GM12878 (cell line): ENCODE data around the gene WDR64. TPM values are rescaled to one million over a fixed set of nuclear protein-coding genes. Genes with fewer than 3 reads are reported as not detected.
A peak's percentile ranks its signal among the peaks of the same experiment; 100 is the strongest.

Experiments
- ATAC-seq: fragments of 200-7000 bp; cut with Tn5 transposase; 3 replicates; pipeline ENCODE4 v1.9.1; 2020; ENCODE audit warnings: mild to moderate bottlenecking, moderate library complexity
- BruUV-seq: library from RNA; stranded (reverse); fragments of 400-500 nt; replicated peaks from 2 replicates; lab custom pipeline; 2021; lab: Mats Ljungman, UMichigan
- CTCF ChIA-PET: fragments of 300-600 bp; sonication (Branson Sonifier 250); formaldehyde crosslinking; extraction: SDS; loops from one replicate; lab custom pipeline; 2021; ENCODE audit warnings: inconsistent platforms; lab: Yijun Ruan, JAX
- POLR2A ChIA-PET: fragments of 350-600 bp; formaldehyde crosslinking; extraction: SDS; loops from one replicate; lab custom pipeline; 2021; ENCODE audit warnings: inconsistent platforms; lab: Charles Lee
- RAD21 ChIA-PET: fragments of 300-600 bp; sonication (Branson Sonifier 250); formaldehyde crosslinking; loops from one replicate; lab custom pipeline; 2023; ENCODE audit warnings: antibody characterized with exemption; ENCODE audit not compliant: unreplicated experiment; lab: Charles Lee
- SMC1A ChIA-PET: fragments of 300-600 bp; sonication (Branson Sonifier 250); formaldehyde crosslinking; loops from one replicate; lab custom pipeline; 2023; ENCODE audit not compliant: unreplicated experiment, uncharacterized antibody; lab: Charles Lee
- DNase-seq: peaks from one replicate; pipeline ENCODE4 v3.0.0-alpha.2; 2011; ENCODE audit warnings: low read depth, low spot score
- FAIRE-seq: peaks from 3 replicates; lab custom pipeline; 2011; peaks lifted over from hg19 to GRCh38; lab: Jason Lieb, UNC
- H2AFZ ChIP-seq: 2 replicates; pipeline ENCODE4 v1.6.0; 2011; ENCODE audit warnings: low read depth, low read length, control low read depth; ENCODE audit not compliant: control insufficient read depth
- H3K27ac ChIP-seq: 2 replicates; pipeline ENCODE4 v1.5.1; 2011; ENCODE audit warnings: control low read depth; ENCODE audit not compliant: control insufficient read depth, insufficient read depth
- H3K27me3 ChIP-seq, 2 experiments: replicated peaks in 1 of 2; 2 replicates each; pipeline versions ENCODE4 v1.6.0 to v1.6.1; 2011; ENCODE audit warnings: low read length in 1 of 2; ENCODE audit not compliant: control insufficient read depth in 2 of 2, insufficient read depth in 2 of 2
- H3K36me3 ChIP-seq, 2 experiments: 2 replicates each; pipeline ENCODE4 v1.5.1; 2011; ENCODE audit warnings: low read length in 1 of 2; ENCODE audit not compliant: control insufficient read depth in 2 of 2, insufficient read depth in 2 of 2
- H3K4me1 ChIP-seq: 2 replicates; pipeline ENCODE4 v1.6.1; 2011; ENCODE audit warnings: mild to moderate bottlenecking, low read length, moderate library complexity, mixed read lengths; ENCODE audit not compliant: control insufficient read depth, insufficient read depth
- H3K4me2 ChIP-seq: 2 replicates; pipeline ENCODE4 v1.6.0; 2011; ENCODE audit warnings: control low read depth; ENCODE audit not compliant: control insufficient read depth, insufficient read depth
- H3K4me3 ChIP-seq: fragments of 200-600 bp; sonication (generic); 2 replicates; pipeline ENCODE4 v1.5.1; 2016
- H3K79me2 ChIP-seq: 2 replicates; pipeline ENCODE4 v1.6.0; 2011; ENCODE audit warnings: low read length; ENCODE audit not compliant: control insufficient read depth, insufficient read depth
- H3K9ac ChIP-seq: 2 replicates; pipeline ENCODE4 v1.8.0; 2011; ENCODE audit warnings: low read length, control low read depth, mixed read lengths; ENCODE audit not compliant: control insufficient read depth, insufficient read depth
- H3K9me3 ChIP-seq: replicated peaks from 3 replicates; pipeline ENCODE4 v1.5.1; 2011; ENCODE audit warnings: mild to moderate bottlenecking, low read length; ENCODE audit not compliant: control insufficient read depth, insufficient read depth
- H4K20me1 ChIP-seq: 2 replicates; pipeline ENCODE4 v1.6.0; 2011; ENCODE audit not compliant: control insufficient read depth, insufficient read depth
- FOS ChIP-seq: IDR thresholded peaks from 3 replicates; pipeline ENCODE4 v1.6.1; 2011; ENCODE audit warnings: borderline replicate concordance; ENCODE audit not compliant: insufficient read length; ENCODE audit errors: extremely low read depth
- HCFC1 ChIP-seq: fragments of 150-350 bp; IDR thresholded peaks from 2 replicates; pipeline ENCODE4 v1.6.1; 2014; ENCODE audit warnings: low read length
- PML ChIP-seq: IDR thresholded peaks from 2 replicates; pipeline ENCODE4 v1.6.1; 2012; ENCODE audit warnings: low read length, inconsistent platforms
- SMAD5 ChIP-seq: IDR thresholded peaks from 2 replicates; pipeline ENCODE4 v1.6.1; 2016; ENCODE audit warnings: antibody characterized with exemption, low read depth
- SPI1 ChIP-seq: IDR thresholded peaks from 2 replicates; pipeline ENCODE4 v1.6.1; 2011; ENCODE audit warnings: low read depth, mild to moderate bottlenecking, low read length, moderate library complexity, borderline replicate concordance; ENCODE audit not compliant: insufficient read depth
- YY1 ChIP-seq: IDR thresholded peaks from 2 replicates; pipeline ENCODE4 v1.6.1; 2011; ENCODE audit warnings: low read depth, mild to moderate bottlenecking, low read length
- ZBED1 ChIP-seq: IDR thresholded peaks from 2 replicates; pipeline ENCODE4 v1.6.1; 2016; ENCODE audit warnings: borderline replicate concordance
- ZNF622 ChIP-seq: fragments of 450-650 bp; IDR thresholded peaks from 2 replicates; pipeline ENCODE4 v1.6.1; 2017; ENCODE audit warnings: mild to moderate bottlenecking, inconsistent platforms
- WGBS: methylation state at CpG from one replicate; pipeline ENCODE4 v1.1.6; 2016; ENCODE audit warnings: low lambda C conversion rate; ENCODE audit not compliant: insufficient replicate concordance, insufficient coverage; ENCODE audit errors: missing lambda C conversion rate; 5-methylcytosine and 5-hydroxymethylcytosine counted together
- in situ Hi-C: fragments of 300-500 bp; cut with MboI; formaldehyde crosslinking; loops from 9 replicates; pipeline ENCODE4 v1.14.3; 2018; ENCODE audit warnings: mixed read lengths
- intact Hi-C: fragments of 100-400 bp; cut with micrococcal nuclease; formaldehyde crosslinking; loops from one replicate; pipeline ENCODE4 v1.14.2; 2022; ENCODE audit not compliant: unreplicated experiment
- polyA plus RNA-seq, 11 experiments: library from polyadenylated mRNA; depleted of rRNA in 4 of 11; unstranded in 6 of 11; stranded (reverse) in 5 of 11; fragments of >200 nt; fragmentation: Nextera tagmentation in 4 of 11; fragmentation: Illumina TruSeq in 1 of 11; extraction: Ambion mirVana in 4 of 11; extraction: Trizol in 1 of 11; gene quantifications; 1 replicate in 1 of 11; 2 replicates in 10 of 11; pipeline versions ENCODE4 v1.2.1 to v1.2.3, GENCODE V29; 2011 to 2016; ENCODE audit warnings: inconsistent platforms in 2 of 11, missing spikeins in 2 of 11, low read depth in 1 of 11
- total RNA-seq, 4 experiments: library from RNA; depleted of rRNA in 3 of 4; stranded (reverse); fragments of >200 nt in 3 of 4; fragmentation: Illumina TruSeq in 1 of 4; extraction: Trizol in 1 of 4; gene quantifications; 2 replicates each; pipeline versions ENCODE4 v1.2.1 to v1.2.3, GENCODE V29; 2013 to 2021
- TF ChIP-seq, protein P1 (sequence below): fragments of 450-650 bp; IDR thresholded peaks from 2 replicates; pipeline ENCODE4 v1.6.1; 2017; ENCODE audit warnings: mild to moderate bottlenecking, low read depth, inconsistent platforms; ENCODE audit not compliant: poor library complexity, severe bottlenecking

The WDR64 gene
- total and polyA plus RNA-seq, 10 of the 15 experiments (the other 5 are each of a cell fraction or from before 2014, with no cell fraction given) = 0.01 TPM; not detected in 9

DNA sequence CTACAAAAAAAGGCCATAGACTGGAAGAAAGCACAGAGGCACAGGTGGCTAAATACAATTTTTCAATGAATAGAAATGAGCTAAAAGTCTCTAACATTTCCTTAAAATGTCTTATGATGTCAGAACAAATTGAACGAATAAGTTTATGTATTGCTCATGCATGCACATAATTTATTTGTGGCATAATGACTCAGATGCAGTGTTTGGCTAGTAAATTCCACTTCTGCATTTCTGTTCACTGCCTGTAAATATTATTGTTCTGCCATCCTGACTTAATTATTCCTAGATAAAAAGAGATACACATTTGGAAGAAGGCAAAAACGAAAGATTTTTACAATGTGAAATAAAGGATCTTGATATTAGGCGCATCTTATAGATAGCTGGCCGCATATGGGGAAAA is 169.3 kb downstream of the WDR64 start:
- FAIRE-seq (no peak), DNase-seq (no peak), ATAC-seq (no peak)
- in situ Hi-C loops (no loop called here), intact Hi-C loops (no loop called here)
- ChIA-PET CTCF (interaction anchor here (0.6 to 0.7 kb wide), 2 partner anchors 211 to 218 kb away, joined by 3 read pairs; no protein-coding TSS in a partner anchor), POLR2A (no interaction called here), RAD21 (no interaction called here), SMC1A (no interaction called here)
- Histone ChIP-seq H3K4me1 (no peaks in the 10 kb centered on the region; the same call in 1 of the 2 replicates), H3K36me3 (no peaks in the 10 kb centered on the region), H4K20me1 (no peaks in the 10 kb centered on the region), H3K4me3 (no peak overlapping the region), H3K27ac (no peak overlapping the region), H3K27me3 (no peaks in the 10 kb centered on the region; a peak in 1 of 4 replicates), H2AFZ (no peak overlapping the region), H3K79me2 (no peaks in the 10 kb centered on the region), H3K9me3 (no peaks in the 10 kb centered on the region), H3K4me2 (no peak overlapping the region), H3K9ac (no peak overlapping the region)
- 56% methylated on average over 4 of the region's 4 CpGs for WGBS
- TF ChIP-seq SPI1 (peak; percentile 39; the same call in 1 of the 2 replicates), ZNF622 (no peak), FOS (no peak)
- BruUV-seq = no TSS peak

- Histone ChIP-seq H3K4me1 (no peaks in the 10 kb centered on the region), H3K27me3 (no peaks in the 10 kb centered on the region; a peak in 1 of 4 replicates), H3K36me3 (no peaks in the 10 kb centered on the region), H3K9me3 (no peaks in the 10 kb centered on the region), H4K20me1 (no peaks in the 10 kb centered on the region), H3K4me3 (no peak overlapping the region), H3K79me2 (no peaks in the 10 kb centered on the region), H3K9ac (no peak overlapping the region), H2AFZ (no peak overlapping the region), H3K4me2 (no peak overlapping the region), H3K27ac (no peak overlapping the region)
- FAIRE-seq (no peak), DNase-seq (no peak), ATAC-seq (no peak)
- RAD21 ChIA-PET = no interaction called here
- POLR2A ChIA-PET = no interaction called here
- in situ Hi-C loops (no loop called here), intact Hi-C loops (no loop called here)
- SMC1A ChIA-PET = no interaction called here
- TF ChIP-seq YY1 (no peak), SMAD5 (no peak), HCFC1 (no peak), PML (no peak), ZBED1 (no peak)
- TF ChIP-seq, protein P1, sequence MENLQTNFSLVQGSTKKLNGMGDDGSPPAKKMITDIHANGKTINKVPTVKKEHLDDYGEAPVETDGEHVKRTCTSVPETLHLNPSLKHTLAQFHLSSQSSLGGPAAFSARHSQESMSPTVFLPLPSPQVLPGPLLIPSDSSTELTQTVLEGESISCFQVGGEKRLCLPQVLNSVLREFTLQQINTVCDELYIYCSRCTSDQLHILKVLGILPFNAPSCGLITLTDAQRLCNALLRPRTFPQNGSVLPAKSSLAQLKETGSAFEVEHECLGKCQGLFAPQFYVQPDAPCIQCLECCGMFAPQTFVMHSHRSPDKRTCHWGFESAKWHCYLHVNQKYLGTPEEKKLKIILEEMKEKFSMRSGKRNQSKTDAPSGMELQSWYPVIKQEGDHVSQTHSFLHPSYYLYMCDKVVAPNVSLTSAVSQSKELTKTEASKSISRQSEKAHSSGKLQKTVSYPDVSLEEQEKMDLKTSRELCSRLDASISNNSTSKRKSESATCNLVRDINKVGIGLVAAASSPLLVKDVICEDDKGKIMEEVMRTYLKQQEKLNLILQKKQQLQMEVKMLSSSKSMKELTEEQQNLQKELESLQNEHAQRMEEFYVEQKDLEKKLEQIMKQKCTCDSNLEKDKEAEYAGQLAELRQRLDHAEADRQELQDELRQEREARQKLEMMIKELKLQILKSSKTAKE = no peak
- CTCF ChIA-PET = no interaction called here
- BruUV-seq = no TSS peak
Observed at GRCh38 chr1:241822846-241823245, 170.8 kb downstream of the WDR64 start.
